Esophagus squamous epithelium (tissue), 4 donors: ENCODE data around the gene TGM3.

Experiments
- POLR2A ChIP-seq, 4 donors: fragments of 450-650 bp; IDR thresholded peaks; one replicate each; pipeline ENCODE4 v1.6.1; 2017; ENCODE audit warnings: antibody characterized with exemption in 4 of 4, mild to moderate bottlenecking in 4 of 4, moderate library complexity in 3 of 4
- TF ChIP-seq, protein P1 (sequence below), 6 experiments: fragments of 450-650 bp in 4 of 6; fragments of 200-600 bp in 2 of 6; sonication (generic) in 2 of 6; IDR thresholded peaks; one replicate each; pipeline ENCODE4 v1.5.1; 2016 to 2019; ENCODE audit warnings: antibody characterized with exemption in 6 of 6, mild to moderate bottlenecking in 4 of 6, moderate library complexity in 4 of 6

DNA sequence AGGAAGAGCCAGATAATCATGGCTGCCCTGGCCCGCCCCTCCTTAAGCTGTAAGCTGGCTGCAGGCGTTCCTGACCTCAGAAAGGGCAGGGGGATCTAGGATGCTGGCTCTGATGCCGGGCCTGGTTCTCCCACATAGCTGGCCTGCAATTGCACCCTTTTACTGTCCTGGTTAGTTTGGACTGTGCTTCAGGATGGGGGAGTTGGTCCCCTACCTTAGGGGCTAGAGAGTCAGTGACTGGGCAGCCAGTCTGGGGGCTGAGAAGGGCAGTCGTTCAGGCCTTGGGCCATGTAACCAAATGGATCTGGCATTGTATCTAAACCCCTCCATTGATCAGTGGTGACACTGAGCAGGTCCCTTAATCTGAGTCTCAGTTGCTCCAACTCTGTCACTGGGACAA lies 40.7 kb downstream of the TGM3 start:
- TF ChIP-seq, protein P1, sequence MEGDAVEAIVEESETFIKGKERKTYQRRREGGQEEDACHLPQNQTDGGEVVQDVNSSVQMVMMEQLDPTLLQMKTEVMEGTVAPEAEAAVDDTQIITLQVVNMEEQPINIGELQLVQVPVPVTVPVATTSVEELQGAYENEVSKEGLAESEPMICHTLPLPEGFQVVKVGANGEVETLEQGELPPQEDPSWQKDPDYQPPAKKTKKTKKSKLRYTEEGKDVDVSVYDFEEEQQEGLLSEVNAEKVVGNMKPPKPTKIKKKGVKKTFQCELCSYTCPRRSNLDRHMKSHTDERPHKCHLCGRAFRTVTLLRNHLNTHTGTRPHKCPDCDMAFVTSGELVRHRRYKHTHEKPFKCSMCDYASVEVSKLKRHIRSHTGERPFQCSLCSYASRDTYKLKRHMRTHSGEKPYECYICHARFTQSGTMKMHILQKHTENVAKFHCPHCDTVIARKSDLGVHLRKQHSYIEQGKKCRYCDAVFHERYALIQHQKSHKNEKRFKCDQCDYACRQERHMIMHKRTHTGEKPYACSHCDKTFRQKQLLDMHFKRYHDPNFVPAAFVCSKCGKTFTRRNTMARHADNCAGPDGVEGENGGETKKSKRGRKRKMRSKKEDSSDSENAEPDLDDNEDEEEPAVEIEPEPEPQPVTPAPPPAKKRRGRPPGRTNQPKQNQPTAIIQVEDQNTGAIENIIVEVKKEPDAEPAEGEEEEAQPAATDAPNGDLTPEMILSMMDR (IDR thresholded peaks at IDR 0.05): no peak
- TF ChIP-seq POLR2A (IDR thresholded peaks at IDR 0.05): no peak
